ENCODE data around the gene KIAA1549. TPM values are rescaled to one million over a fixed set of nuclear protein-coding genes. Genes with fewer than 3 reads are reported as not detected.

KIAA1549 gene
- polyA plus RNA-seq, 1 donor (not counting 4 experiments of a cell fraction or from before 2014, with no cell fraction given): 1.1 TPM

- peak; percentile 96 for FAIRE-seq
- Histone ChIP-seq H3K4me1 (ENCODE audit: control insufficient read depth, extremely low read depth, insufficient read depth, low read length) (peaks cover 33% of the 10 kb centered on the region), H4K20me1 (ENCODE audit: control insufficient read depth, extremely low read depth, insufficient read depth, low read length) (no peaks in the 10 kb centered on the region), H3K4me3 (ENCODE audit: control insufficient read depth in 2 of 3, extremely low read depth in 1 of 3, insufficient read depth in 2 of 3, low read depth in 1 of 3, low read length in 3 of 3) (no peak overlapping the region), H3K9ac (ENCODE audit: control insufficient read depth, extremely low read depth, insufficient read depth, low read length) (no peak overlapping the region), H3K9me1 (ENCODE audit: control insufficient read depth, extremely low read depth, insufficient read depth, low read length) (no peaks in the 10 kb centered on the region), H2AFZ (ENCODE audit: control insufficient read depth, low read length) (no peak overlapping the region), H3K36me3 (ENCODE audit: control insufficient read depth in 2 of 2, extremely low read depth in 1 of 2, insufficient read depth in 2 of 2, low read length in 2 of 2) (no peaks in the 10 kb centered on the region), H3K79me2 (ENCODE audit: control insufficient read depth, insufficient read depth, low read length) (no peaks in the 10 kb centered on the region), H3K4me2 (ENCODE audit: control insufficient read depth, extremely low read depth, insufficient read depth, low read depth, low read length) (no peak overlapping the region), H3K9me3 (ENCODE audit: control insufficient read depth, low read depth, low read length) (no peaks in the 10 kb centered on the region), H3K27me3 (ENCODE audit: control insufficient read depth, extremely low read depth, insufficient read depth, low read length) (no peaks in the 10 kb centered on the region), H3K27ac (ENCODE audit: control insufficient read depth, insufficient read depth, low read length) (peak overlapping the region; percentile 71)
- dilution Hi-C loops (cut with MboI; ENCODE audit: extremely low pct_ligation_motif_present, low sequenced_read_pairs): no loop called here
- TF ChIP-seq, protein P1, sequence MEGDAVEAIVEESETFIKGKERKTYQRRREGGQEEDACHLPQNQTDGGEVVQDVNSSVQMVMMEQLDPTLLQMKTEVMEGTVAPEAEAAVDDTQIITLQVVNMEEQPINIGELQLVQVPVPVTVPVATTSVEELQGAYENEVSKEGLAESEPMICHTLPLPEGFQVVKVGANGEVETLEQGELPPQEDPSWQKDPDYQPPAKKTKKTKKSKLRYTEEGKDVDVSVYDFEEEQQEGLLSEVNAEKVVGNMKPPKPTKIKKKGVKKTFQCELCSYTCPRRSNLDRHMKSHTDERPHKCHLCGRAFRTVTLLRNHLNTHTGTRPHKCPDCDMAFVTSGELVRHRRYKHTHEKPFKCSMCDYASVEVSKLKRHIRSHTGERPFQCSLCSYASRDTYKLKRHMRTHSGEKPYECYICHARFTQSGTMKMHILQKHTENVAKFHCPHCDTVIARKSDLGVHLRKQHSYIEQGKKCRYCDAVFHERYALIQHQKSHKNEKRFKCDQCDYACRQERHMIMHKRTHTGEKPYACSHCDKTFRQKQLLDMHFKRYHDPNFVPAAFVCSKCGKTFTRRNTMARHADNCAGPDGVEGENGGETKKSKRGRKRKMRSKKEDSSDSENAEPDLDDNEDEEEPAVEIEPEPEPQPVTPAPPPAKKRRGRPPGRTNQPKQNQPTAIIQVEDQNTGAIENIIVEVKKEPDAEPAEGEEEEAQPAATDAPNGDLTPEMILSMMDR (optimal IDR thresholded peaks at IDR 0.05 in 1 of 3, IDR thresholded peaks at IDR 0.05 in 1 of 3, conservative IDR thresholded peaks at IDR 0.05 in 1 of 3; ENCODE audit: extremely low read depth in 1 of 3, insufficient read depth in 2 of 3, low read length in 3 of 3): no peak
- TF ChIP-seq EZH2 (IDR thresholded peaks at IDR 0.05; ENCODE audit: low read length): no peak
- peak; percentile 76 for DNase-seq (ENCODE audit: low read depth, low spot score)
These were observed 105.4 kb downstream of the KIAA1549 start for GRCh38 chr7:138875794-138876193.

DNA sequence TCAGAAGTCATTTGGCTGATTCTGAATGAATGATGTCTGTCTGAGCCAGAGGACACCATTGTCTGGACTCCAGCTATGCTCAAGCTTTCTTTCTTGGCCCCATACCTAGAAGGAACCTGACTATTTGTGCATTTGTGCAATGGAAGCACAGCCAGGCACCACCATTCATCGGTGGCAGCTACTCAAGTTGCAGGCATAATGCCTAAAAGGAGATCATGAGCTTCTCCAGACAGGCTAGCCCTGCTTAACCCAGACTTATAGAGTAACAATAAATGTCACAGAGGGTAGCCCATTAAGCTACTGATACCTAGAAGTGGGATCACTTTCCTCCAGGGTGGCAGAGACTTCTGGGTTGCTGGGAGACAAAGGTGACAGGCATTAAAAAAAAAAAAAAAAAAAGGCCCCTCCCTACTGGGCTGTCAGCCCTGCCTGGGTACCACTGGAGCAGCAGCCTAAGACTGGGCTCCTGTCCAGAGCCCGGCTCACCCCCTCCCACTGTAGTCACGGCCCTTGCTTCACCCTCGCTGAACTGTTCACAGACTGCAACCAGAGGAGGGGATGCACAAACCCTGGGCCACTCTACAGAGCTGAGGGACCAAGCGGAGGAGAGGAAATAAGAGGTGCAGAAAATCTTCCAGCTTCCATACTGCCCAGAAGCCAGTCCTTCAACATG, 107.8 kb downstream of the KIAA1549 start:
- Histone ChIP-seq H3K27ac (ENCODE audit: control insufficient read depth, insufficient read depth, low read length) (peak overlapping the region; percentile 48), H3K4me2 (ENCODE audit: control insufficient read depth, extremely low read depth, insufficient read depth, low read depth, low read length) (peak overlapping the region; percentile 19), H3K9ac (ENCODE audit: control insufficient read depth, extremely low read depth, insufficient read depth, low read length) (no peak overlapping the region), H3K4me3 (ENCODE audit: control insufficient read depth in 2 of 3, extremely low read depth in 1 of 3, insufficient read depth in 2 of 3, low read depth in 1 of 3, low read length in 3 of 3) (no peak overlapping the region), H2AFZ (ENCODE audit: control insufficient read depth, low read length) (peak overlapping the region; percentile 38), H3K4me1 (ENCODE audit: control insufficient read depth, extremely low read depth, insufficient read depth, low read length) (peaks cover 36% of the 10 kb centered on the region), H3K36me3 (ENCODE audit: control insufficient read depth in 2 of 2, extremely low read depth in 1 of 2, insufficient read depth in 2 of 2, low read length in 2 of 2) (peaks cover 0 to 2% of the 10 kb centered on the region in 2 experiments), H3K9me3 (ENCODE audit: control insufficient read depth, low read depth, low read length) (no peaks in the 10 kb centered on the region), H3K9me1 (ENCODE audit: control insufficient read depth, extremely low read depth, insufficient read depth, low read length) (no peaks in the 10 kb centered on the region), H4K20me1 (ENCODE audit: control insufficient read depth, extremely low read depth, insufficient read depth, low read length) (no peaks in the 10 kb centered on the region), H3K79me2 (ENCODE audit: control insufficient read depth, insufficient read depth, low read length) (no peaks in the 10 kb centered on the region), H3K27me3 (ENCODE audit: control insufficient read depth, extremely low read depth, insufficient read depth, low read length) (no peaks in the 10 kb centered on the region)
- FAIRE-seq: no peak
- no peak for TF ChIP-seq EZH2 (IDR thresholded peaks at IDR 0.05; ENCODE audit: low read length)
- TF ChIP-seq, protein P1 (optimal IDR thresholded peaks at IDR 0.05 in 1 of 3, IDR thresholded peaks at IDR 0.05 in 1 of 3, conservative IDR thresholded peaks at IDR 0.05 in 1 of 3; ENCODE audit: extremely low read depth in 1 of 3, insufficient read depth in 2 of 3, low read length in 3 of 3): no peak
- no peak for DNase-seq (ENCODE audit: low read depth, low spot score)
- dilution Hi-C loops (cut with MboI; ENCODE audit: extremely low pct_ligation_motif_present, low sequenced_read_pairs): no loop called here

All from keratinocyte (primary cell).